Activated naive CD4-positive, alpha-beta T cell treated with anti-CD3 and anti-CD28 coated beads, Interleukin-2, amount 10 ng/mL, durations not matched to agents 5 hours and 36 hours (primary cell): ENCODE measurements around the gene CEBPB. TPM values are rescaled to one million over a fixed set of nuclear protein-coding genes. Genes with fewer than 3 reads are reported as not detected.

ENCODE experiments used
- total RNA-seq, 2 experiments: library from RNA; stranded (reverse); gene quantifications; one replicate each; pipeline ENCODE4 v1.2.3, GENCODE V29; 2021

Gene CEBPB
- total RNA-seq, result 10 to 100 TPM; 23.2 to 23.6 TPM

GRCh38 chr20:50190251-50191064 lies at the start of gene CEBPB:
Gene CEBPB (plus strand): TSS chr20:50190830. CDS start chr20:50191034, 204 bp downstream.

DNA sequence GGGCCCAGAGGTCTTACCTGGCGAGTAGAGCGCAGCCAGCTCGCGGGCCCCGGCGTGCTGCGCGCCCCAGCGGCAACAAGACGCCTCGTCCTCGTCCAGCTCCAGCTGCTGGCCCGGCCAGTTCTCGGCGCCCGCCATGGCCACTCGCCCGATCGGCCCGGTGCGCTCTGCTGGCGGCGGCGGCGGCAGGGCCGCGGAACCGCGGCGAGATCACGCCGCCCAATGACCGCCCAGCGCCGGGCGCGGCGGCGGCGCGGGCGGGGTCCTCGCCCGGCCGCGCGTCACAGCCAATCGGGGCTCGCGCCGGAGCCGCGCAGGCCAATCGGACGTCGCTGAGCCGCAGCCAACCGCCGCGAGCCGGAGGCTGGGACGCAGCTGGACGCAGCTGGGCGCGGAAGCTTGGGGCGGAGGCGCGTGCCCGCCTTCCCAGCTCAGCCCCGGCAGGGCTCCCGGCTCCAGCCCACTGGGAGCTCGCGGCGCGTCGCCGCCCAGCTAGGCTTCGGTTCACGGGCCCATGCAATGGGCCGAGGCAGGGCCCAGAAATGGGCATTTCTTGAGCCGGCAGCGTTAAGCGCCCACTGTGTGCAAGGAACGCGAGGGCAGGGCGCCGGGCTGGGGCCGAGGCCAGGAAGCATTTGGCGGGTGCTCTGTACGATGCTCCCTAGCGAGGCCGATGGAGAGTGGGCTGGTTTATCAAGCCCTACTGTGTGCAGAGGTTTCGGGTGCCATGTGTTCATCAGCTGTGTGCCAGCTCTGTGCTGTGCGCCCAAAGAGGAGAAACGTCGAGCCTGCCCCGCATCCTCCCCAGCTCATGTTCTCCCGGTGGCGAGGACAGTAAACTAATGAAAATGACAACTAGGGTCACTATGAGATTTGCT lies 36.9 kb upstream of the CEBPB start, which contains the start of gene PEDS1:
PEDS1 (minus strand) TSS at position 224 of the 878 bp plus-strand sequence; CDS start at position 138, 86 bp downstream.

Other genes starting within 250 kb of the CEBPB start
- under 1 TPM in 1 of 2 experiments, not detected in 1; 0.22 TPM for gene SNAI1, start 207.8 kb upstream of the CEBPB start, total RNA-seq
- 100 to 1,000 TPM; 145 to 159 TPM for gene UBE2V1, start 77.7 kb upstream of the CEBPB start, total RNA-seq
- gene PEDS1, start 37.1 kb upstream of the CEBPB start, total RNA-seq, result 10 to 100 TPM; 25.2 to 29.9 TPM